GM19193 (cell line): ENCODE data around the gene ZNF358.

Experiments
- POLR2A ChIP-seq: IDR thresholded peaks from 4 replicates; pipeline ENCODE4 v1.6.1; 2011; ENCODE audit not compliant: insufficient read depth, insufficient read length; ENCODE audit errors: extremely low read depth

Gene ZNF358

GRCh38 chr19:7515645-7516151 lies at the start of gene ZNF358:
Gene ZNF358, plus strand, starts transcription at chr19:7516103. Its CDS starts 3,140 bp downstream, at chr19:7519243.
- TF ChIP-seq POLR2A = no peak

- TF ChIP-seq POLR2A = no peak
Measured at GRCh38 chr19:7467009-7467989, 48.6 kb upstream of the ZNF358 start.

- TF ChIP-seq POLR2A = no peak
Measured at GRCh38 chr19:7468840-7469239, 47.1 kb upstream of the ZNF358 start.

- TF ChIP-seq POLR2A = no peak
Measured at GRCh38 chr19:7469669-7470285, 46.1 kb upstream of the ZNF358 start.

- no peak for TF ChIP-seq POLR2A
Measured at GRCh38 chr19:7470540-7471305, 45.2 kb upstream of the ZNF358 start.

GRCh38 chr19:7471696-7472615 lies 43.9 kb upstream of the ZNF358 start:
- TF ChIP-seq POLR2A = no peak

- no peak for TF ChIP-seq POLR2A
Measured at GRCh38 chr19:7475665-7476064, 40.2 kb upstream of the ZNF358 start.

- no peak for TF ChIP-seq POLR2A
Measured at GRCh38 chr19:7476241-7476640, 39.7 kb upstream of the ZNF358 start.

GRCh38 chr19:7476777-7477494 lies 39.0 kb upstream of the ZNF358 start:
- no peak for TF ChIP-seq POLR2A

- TF ChIP-seq POLR2A = no peak
Measured at GRCh38 chr19:7477758-7478157, 38.1 kb upstream of the ZNF358 start.

GRCh38 chr19:7478173-7478842 lies 37.6 kb upstream of the ZNF358 start:
- TF ChIP-seq POLR2A = no peak

GRCh38 chr19:7478843-7479227 lies 37.1 kb upstream of the ZNF358 start:
- no peak for TF ChIP-seq POLR2A
